ENCODE measurements around the gene GNGT2. TPM values are rescaled to one million over a fixed set of nuclear protein-coding genes. Genes with fewer than 3 reads are reported as not detected.

Gene GNGT2
- total and polyA plus RNA-seq, 2 experiments from 2014 or later, result 0.42 to 1.5 TPM

DNA sequence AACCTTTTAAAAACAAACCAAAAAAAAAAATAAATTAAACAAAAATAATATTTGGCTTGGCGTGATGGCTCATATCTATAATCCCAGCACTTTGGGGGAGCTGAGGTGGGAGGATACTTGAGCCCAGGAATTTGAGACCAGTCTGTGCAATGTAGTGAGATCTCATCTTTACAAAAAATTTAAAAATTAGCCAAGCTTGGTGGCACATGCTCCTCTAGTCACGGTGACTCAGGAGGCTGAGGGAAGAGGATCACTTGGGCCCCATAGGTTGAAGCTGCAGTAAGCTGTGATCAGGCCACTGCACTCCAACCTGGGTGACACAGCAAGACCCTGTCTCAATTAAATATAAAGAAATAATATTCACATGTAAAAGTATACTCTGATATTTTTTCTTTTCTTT is 12.2 kb downstream of the GNGT2 start:
- Mint-ChIP-seq H3K27ac (no peak overlapping the region), H3K36me3 (ENCODE audit: low read depth) (no peaks in the 10 kb centered on the region), H3K4me1 (peaks cover 7% of the 10 kb centered on the region; the same call in 2 of the 3 replicates), H3K27me3 (ENCODE audit: insufficient read depth, low read depth, poor library complexity) (peaks cover 19% of the 10 kb centered on the region), H3K4me3 (no peak overlapping the region), H3K9me3 (no peaks in the 10 kb centered on the region)
- ATAC-seq (no peak), DNase-seq (ENCODE audit: low spot score) (no peak)
- TF ChIP-seq POLR2AphosphoS5 (IDR thresholded peaks at IDR 0.05; ENCODE audit: low read depth) (no peak), EZH2 (IDR thresholded peaks at IDR 0.05; ENCODE audit: low read depth, unreplicated experiment) (no peak), ZNF114 (CRISPR knock-in tag; IDR thresholded peaks at IDR 0.05) (no peak), STAT1 (IDR thresholded peaks at IDR 0.05; ENCODE audit: unreplicated experiment) (no peak), CREB1 (CRISPR knock-in tag; IDR thresholded peaks at IDR 0.05; ENCODE audit: low read depth) (no peak), JUNB (IDR thresholded peaks at IDR 0.05; ENCODE audit: unreplicated experiment) (no peak), NANOG (IDR thresholded peaks at IDR 0.05; ENCODE audit: borderline replicate concordance) (no peak), ZNF331 (CRISPR knock-in tag; IDR thresholded peaks at IDR 0.05; ENCODE audit: low read depth) (no peak), EZH2phosphoT487 (IDR thresholded peaks at IDR 0.05; ENCODE audit: unreplicated experiment) (no peak)
- TF ChIP-seq, protein P1, sequence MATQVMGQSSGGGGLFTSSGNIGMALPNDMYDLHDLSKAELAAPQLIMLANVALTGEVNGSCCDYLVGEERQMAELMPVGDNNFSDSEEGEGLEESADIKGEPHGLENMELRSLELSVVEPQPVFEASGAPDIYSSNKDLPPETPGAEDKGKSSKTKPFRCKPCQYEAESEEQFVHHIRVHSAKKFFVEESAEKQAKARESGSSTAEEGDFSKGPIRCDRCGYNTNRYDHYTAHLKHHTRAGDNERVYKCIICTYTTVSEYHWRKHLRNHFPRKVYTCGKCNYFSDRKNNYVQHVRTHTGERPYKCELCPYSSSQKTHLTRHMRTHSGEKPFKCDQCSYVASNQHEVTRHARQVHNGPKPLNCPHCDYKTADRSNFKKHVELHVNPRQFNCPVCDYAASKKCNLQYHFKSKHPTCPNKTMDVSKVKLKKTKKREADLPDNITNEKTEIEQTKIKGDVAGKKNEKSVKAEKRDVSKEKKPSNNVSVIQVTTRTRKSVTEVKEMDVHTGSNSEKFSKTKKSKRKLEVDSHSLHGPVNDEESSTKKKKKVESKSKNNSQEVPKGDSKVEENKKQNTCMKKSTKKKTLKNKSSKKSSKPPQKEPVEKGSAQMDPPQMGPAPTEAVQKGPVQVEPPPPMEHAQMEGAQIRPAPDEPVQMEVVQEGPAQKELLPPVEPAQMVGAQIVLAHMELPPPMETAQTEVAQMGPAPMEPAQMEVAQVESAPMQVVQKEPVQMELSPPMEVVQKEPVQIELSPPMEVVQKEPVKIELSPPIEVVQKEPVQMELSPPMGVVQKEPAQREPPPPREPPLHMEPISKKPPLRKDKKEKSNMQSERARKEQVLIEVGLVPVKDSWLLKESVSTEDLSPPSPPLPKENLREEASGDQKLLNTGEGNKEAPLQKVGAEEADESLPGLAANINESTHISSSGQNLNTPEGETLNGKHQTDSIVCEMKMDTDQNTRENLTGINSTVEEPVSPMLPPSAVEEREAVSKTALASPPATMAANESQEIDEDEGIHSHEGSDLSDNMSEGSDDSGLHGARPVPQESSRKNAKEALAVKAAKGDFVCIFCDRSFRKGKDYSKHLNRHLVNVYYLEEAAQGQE (IDR thresholded peaks at IDR 0.05; ENCODE audit: unreplicated experiment), result no peak
- TF ChIP-seq, protein P2, sequence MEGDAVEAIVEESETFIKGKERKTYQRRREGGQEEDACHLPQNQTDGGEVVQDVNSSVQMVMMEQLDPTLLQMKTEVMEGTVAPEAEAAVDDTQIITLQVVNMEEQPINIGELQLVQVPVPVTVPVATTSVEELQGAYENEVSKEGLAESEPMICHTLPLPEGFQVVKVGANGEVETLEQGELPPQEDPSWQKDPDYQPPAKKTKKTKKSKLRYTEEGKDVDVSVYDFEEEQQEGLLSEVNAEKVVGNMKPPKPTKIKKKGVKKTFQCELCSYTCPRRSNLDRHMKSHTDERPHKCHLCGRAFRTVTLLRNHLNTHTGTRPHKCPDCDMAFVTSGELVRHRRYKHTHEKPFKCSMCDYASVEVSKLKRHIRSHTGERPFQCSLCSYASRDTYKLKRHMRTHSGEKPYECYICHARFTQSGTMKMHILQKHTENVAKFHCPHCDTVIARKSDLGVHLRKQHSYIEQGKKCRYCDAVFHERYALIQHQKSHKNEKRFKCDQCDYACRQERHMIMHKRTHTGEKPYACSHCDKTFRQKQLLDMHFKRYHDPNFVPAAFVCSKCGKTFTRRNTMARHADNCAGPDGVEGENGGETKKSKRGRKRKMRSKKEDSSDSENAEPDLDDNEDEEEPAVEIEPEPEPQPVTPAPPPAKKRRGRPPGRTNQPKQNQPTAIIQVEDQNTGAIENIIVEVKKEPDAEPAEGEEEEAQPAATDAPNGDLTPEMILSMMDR (conservative IDR thresholded peaks at IDR 0.05; ENCODE audit: low read depth in 2 of 2), result no peak
- TF ChIP-seq, protein P3, sequence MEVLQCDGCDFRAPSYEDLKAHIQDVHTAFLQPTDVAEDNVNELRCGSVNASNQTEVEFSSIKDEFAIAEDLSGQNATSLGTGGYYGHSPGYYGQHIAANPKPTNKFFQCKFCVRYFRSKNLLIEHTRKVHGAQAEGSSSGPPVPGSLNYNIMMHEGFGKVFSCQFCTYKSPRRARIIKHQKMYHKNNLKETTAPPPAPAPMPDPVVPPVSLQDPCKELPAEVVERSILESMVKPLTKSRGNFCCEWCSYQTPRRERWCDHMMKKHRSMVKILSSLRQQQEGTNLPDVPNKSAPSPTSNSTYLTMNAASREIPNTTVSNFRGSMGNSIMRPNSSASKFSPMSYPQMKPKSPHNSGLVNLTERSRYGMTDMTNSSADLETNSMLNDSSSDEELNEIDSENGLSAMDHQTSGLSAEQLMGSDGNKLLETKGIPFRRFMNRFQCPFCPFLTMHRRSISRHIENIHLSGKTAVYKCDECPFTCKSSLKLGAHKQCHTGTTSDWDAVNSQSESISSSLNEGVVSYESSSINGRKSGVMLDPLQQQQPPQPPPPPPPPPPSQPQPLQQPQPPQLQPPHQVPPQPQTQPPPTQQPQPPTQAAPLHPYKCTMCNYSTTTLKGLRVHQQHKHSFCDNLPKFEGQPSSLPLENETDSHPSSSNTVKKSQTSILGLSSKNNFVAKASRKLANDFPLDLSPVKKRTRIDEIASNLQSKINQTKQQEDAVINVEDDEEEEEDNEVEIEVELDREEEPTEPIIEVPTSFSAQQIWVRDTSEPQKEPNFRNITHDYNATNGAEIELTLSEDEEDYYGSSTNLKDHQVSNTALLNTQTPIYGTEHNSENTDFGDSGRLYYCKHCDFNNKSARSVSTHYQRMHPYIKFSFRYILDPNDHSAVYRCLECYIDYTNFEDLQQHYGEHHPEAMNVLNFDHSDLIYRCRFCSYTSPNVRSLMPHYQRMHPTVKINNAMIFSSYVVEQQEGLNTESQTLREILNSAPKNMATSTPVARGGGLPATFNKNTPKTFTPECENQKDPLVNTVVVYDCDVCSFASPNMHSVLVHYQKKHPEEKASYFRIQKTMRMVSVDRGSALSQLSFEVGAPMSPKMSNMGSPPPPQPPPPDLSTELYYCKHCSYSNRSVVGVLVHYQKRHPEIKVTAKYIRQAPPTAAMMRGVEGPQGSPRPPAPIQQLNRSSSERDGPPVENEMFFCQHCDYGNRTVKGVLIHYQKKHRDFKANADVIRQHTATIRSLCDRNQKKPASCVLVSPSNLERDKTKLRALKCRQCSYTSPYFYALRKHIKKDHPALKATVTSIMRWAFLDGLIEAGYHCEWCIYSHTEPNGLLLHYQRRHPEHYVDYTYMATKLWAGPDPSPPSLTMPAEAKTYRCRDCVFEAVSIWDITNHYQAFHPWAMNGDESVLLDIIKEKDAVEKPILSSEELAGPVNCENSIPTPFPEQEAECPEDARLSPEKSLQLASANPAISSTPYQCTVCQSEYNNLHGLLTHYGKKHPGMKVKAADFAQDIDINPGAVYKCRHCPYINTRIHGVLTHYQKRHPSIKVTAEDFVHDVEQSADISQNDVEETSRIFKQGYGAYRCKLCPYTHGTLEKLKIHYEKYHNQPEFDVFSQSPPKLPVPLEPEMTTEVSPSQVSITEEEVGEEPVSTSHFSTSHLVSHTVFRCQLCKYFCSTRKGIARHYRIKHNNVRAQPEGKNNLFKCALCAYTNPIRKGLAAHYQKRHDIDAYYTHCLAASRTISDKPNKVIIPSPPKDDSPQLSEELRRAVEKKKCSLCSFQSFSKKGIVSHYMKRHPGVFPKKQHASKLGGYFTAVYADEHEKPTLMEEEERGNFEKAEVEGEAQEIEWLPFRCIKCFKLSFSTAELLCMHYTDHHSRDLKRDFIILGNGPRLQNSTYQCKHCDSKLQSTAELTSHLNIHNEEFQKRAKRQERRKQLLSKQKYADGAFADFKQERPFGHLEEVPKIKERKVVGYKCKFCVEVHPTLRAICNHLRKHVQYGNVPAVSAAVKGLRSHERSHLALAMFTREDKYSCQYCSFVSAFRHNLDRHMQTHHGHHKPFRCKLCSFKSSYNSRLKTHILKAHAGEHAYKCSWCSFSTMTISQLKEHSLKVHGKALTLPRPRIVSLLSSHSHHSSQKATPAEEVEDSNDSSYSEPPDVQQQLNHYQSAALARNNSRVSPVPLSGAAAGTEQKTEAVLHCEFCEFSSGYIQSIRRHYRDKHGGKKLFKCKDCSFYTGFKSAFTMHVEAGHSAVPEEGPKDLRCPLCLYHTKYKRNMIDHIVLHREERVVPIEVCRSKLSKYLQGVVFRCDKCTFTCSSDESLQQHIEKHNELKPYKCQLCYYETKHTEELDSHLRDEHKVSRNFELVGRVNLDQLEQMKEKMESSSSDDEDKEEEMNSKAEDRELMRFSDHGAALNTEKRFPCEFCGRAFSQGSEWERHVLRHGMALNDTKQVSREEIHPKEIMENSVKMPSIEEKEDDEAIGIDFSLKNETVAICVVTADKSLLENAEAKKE (CRISPR knock-in tag; IDR thresholded peaks at IDR 0.05), result no peak
- TF ChIP-seq, protein P4, sequence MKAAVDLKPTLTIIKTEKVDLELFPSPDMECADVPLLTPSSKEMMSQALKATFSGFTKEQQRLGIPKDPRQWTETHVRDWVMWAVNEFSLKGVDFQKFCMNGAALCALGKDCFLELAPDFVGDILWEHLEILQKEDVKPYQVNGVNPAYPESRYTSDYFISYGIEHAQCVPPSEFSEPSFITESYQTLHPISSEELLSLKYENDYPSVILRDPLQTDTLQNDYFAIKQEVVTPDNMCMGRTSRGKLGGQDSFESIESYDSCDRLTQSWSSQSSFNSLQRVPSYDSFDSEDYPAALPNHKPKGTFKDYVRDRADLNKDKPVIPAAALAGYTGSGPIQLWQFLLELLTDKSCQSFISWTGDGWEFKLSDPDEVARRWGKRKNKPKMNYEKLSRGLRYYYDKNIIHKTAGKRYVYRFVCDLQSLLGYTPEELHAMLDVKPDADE (IDR thresholded peaks at IDR 0.05), result no peak
- no peak overlapping the region for H3K4me3 ChIP-seq
- H3K36me3 ChIP-seq (ENCODE audit: insufficient read depth), result no peaks in the 10 kb centered on the region
- peaks cover 7% of the 10 kb centered on the region; the same call in 1 of the 2 replicates for H3K4me1 ChIP-seq (ENCODE audit: insufficient read depth)
- no peak overlapping the region for H3K27ac ChIP-seq (ENCODE audit: low read depth)
- no peak overlapping the region for H3K4me2 ChIP-seq
- H3K79me2 ChIP-seq (replicated peaks; ENCODE audit: insufficient read depth), result no peaks in the 10 kb centered on the region
- H3F3A ChIP-seq (replicated peaks; ENCODE audit: low read depth), result no peaks in the 10 kb centered on the region
- H4K20me1 ChIP-seq (replicated peaks; ENCODE audit: insufficient read depth), result no peaks in the 10 kb centered on the region
- no peak overlapping the region for H2AFZ ChIP-seq
- no peaks in the 10 kb centered on the region for H3K27me3 ChIP-seq (ENCODE audit: insufficient read depth)
- 0 out of 2 replicates have a peak, but pooled peaks cover 4% of the 10 kb centered on the region for H3K9me2 ChIP-seq (ENCODE audit: insufficient read depth)

All from GM23338 (cell line).